Measurements from ENCODE around the gene RGR.

DNA sequence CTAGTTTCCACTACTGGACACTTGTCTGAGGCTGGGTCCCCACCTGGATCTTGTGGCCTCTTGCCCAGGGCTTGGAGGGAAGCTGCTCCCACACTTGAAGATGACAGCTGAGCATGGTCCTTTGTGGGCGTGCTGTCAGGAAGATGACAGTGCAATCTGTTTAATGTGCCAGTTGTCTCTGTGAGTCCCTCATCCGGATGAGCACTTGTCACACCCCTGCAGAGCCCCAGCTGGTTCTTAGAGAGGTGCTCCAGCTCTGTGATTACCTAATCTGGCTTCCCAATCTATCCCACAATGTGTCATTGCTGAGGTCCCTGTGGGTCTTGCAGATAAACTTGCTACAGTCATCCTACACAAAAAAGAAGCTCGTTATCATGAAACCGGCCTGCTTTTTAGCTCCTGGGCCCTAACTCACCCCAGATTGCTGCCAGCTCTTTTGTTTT is 48.7 kb downstream of the RGR start:
- TF ChIP-seq GATA3 (IDR thresholded peaks at IDR 0.05; ENCODE audit: low read depth, low read length) (no peak), GATA2 (IDR thresholded peaks at IDR 0.05; ENCODE audit: low read depth, low read length) (peak; percentile 80)

Measured in SH-SY5Y (cell line).